Right forelimb (tissue), 1 donor: ENCODE results near the gene IFIT1.
"Not testable (repeated sequence)": the region's sequence is repeated elsewhere in the genome, so short reads cannot be mapped to it uniquely, and the experiment has no call there.

ENCODE experiments used
- DNase-seq: peaks from one replicate; pipeline ENCODE4 v3.0.0-alpha.2; 2018

The IFIT1 gene

GRCh38 chr10:89404104-89405047 lies 12.0 kb downstream of the IFIT1 start:
- DNase-seq = no peak

- DNase-seq = not testable (repeated sequence)
Observed at GRCh38 chr10:89406178-89406577, 13.8 kb downstream of the IFIT1 start.

- DNase-seq = not testable (repeated sequence)
Observed at GRCh38 chr10:89407792-89408191, 15.4 kb downstream of the IFIT1 start.

GRCh38 chr10:89409282-89409681 lies 16.9 kb downstream of the IFIT1 start:
- not testable (repeated sequence) for DNase-seq

GRCh38 chr10:89410551-89410950 lies 18.1 kb downstream of the IFIT1 start:
- not testable (repeated sequence) for DNase-seq

- not testable (repeated sequence) for DNase-seq
Observed at GRCh38 chr10:89411135-89411534, 18.7 kb downstream of the IFIT1 start.

GRCh38 chr10:89412276-89412675 lies 19.9 kb downstream of the IFIT1 start:
- DNase-seq = not testable (repeated sequence)

GRCh38 chr10:89413398-89413912 lies 21.0 kb downstream of the IFIT1 start:
- DNase-seq = no peak

GRCh38 chr10:89414146-89414878 lies 21.9 kb downstream of the IFIT1 start, which contains the start of gene IFIT5:
TSS of gene IFIT5 (plus strand) at chr10:89414568. CDS start at chr10:89414799, 231 bp downstream.
- DNase-seq = peak; percentile 91

GRCh38 chr10:89414879-89415821 lies 22.7 kb downstream of the IFIT1 start:
- no peak for DNase-seq

- no peak for DNase-seq
Observed at GRCh38 chr10:89416465-89416864, 24.0 kb downstream of the IFIT1 start.

- no peak for DNase-seq
Observed at GRCh38 chr10:89419548-89419947, 27.1 kb downstream of the IFIT1 start.

- no peak for DNase-seq
Observed at GRCh38 chr10:89421018-89421476, 28.6 kb downstream of the IFIT1 start.

GRCh38 chr10:89425000-89425399 lies 32.6 kb downstream of the IFIT1 start:
- DNase-seq = no peak

GRCh38 chr10:89426230-89426868 lies 33.9 kb downstream of the IFIT1 start:
- DNase-seq = no peak

GRCh38 chr10:89427629-89428028 lies 35.2 kb downstream of the IFIT1 start:
- DNase-seq = no peak

GRCh38 chr10:89428877-89429276 lies 36.5 kb downstream of the IFIT1 start:
- no peak for DNase-seq

GRCh38 chr10:89431977-89432376 lies 39.6 kb downstream of the IFIT1 start:
- no peak for DNase-seq

- DNase-seq = no peak
Observed at GRCh38 chr10:89438525-89438924, 46.1 kb downstream of the IFIT1 start.

- DNase-seq = no peak
Observed at GRCh38 chr10:89440226-89441009, 48.0 kb downstream of the IFIT1 start.

- DNase-seq = no peak
Observed at GRCh38 chr10:89442289-89442688, 49.9 kb downstream of the IFIT1 start.
